Astrocyte (in vitro differentiated cells and primary cell): ENCODE measurements around the gene COX7B2. TPM values are rescaled to one million over a fixed set of nuclear protein-coding genes. Genes with fewer than 3 reads are reported as not detected.

Experiments used
- DNase-seq: peaks from one replicate; pipeline ENCODE4 v3.0.0-alpha.2; 2010; ENCODE audit warnings: low read depth
- FAIRE-seq: peaks from 2 replicates; lab custom pipeline; 2011; peaks lifted over from hg19 to GRCh38; lab: Jason Lieb, UNC
- H2AFZ ChIP-seq: 2 replicates; pipeline ENCODE4 v1.6.0; 2012; ENCODE audit warnings: low read depth, low read length, inconsistent platforms
- H3K27ac ChIP-seq: 2 replicates; pipeline ENCODE4 v1.5.1; 2011; ENCODE audit warnings: low read depth, low read length, inconsistent platforms
- H3K27me3 ChIP-seq: 2 replicates; pipeline ENCODE4 v1.6.0; 2011; ENCODE audit warnings: low read length, inconsistent platforms; ENCODE audit not compliant: insufficient read depth
- H3K36me3 ChIP-seq: 2 replicates; pipeline ENCODE4 v1.5.1; 2011; ENCODE audit warnings: low read length, inconsistent platforms; ENCODE audit not compliant: insufficient read depth
- H3K4me1 ChIP-seq: 2 replicates; pipeline ENCODE4 v1.5.1; 2011; ENCODE audit warnings: low read length, inconsistent platforms; ENCODE audit not compliant: insufficient read depth
- H3K4me2 ChIP-seq: 2 replicates; pipeline ENCODE4 v1.6.0; 2012; ENCODE audit warnings: low read length, inconsistent platforms
- H3K4me3 ChIP-seq: 2 replicates; pipeline ENCODE4 v1.5.1; 2011; ENCODE audit warnings: low read depth, mild to moderate bottlenecking, low read length, inconsistent platforms; ENCODE audit not compliant: insufficient read depth
- H3K79me2 ChIP-seq: 2 replicates; pipeline ENCODE4 v1.6.0; 2012; ENCODE audit warnings: mild to moderate bottlenecking, low read length, inconsistent platforms; ENCODE audit not compliant: insufficient read depth
- H3K9ac ChIP-seq: 2 replicates; pipeline ENCODE4 v1.6.0; 2012; ENCODE audit warnings: mild to moderate bottlenecking, low read length, inconsistent platforms
- H3K9me3 ChIP-seq: 2 replicates; pipeline ENCODE4 v1.5.1; 2012; ENCODE audit warnings: low read depth, mild to moderate bottlenecking, low read length, inconsistent platforms; ENCODE audit not compliant: insufficient read depth
- H4K20me1 ChIP-seq: 2 replicates; pipeline ENCODE4 v1.6.0; 2012; ENCODE audit warnings: low read length, inconsistent platforms; ENCODE audit not compliant: insufficient read depth
- H3K27ac Mint-ChIP-seq: one replicate; pipeline ENCODE4 v1.8.0; 2021; ENCODE audit warnings: mild to moderate bottlenecking, mixed read lengths; ENCODE audit not compliant: unreplicated experiment
- H3K27me3 Mint-ChIP-seq: one replicate; pipeline ENCODE4 v1.8.0; 2021; ENCODE audit warnings: low read depth, mixed read lengths; ENCODE audit not compliant: unreplicated experiment
- H3K36me3 Mint-ChIP-seq: one replicate; pipeline ENCODE4 v1.8.0; 2021; ENCODE audit warnings: low read depth, mixed read lengths; ENCODE audit not compliant: unreplicated experiment
- H3K4me1 Mint-ChIP-seq: one replicate; pipeline ENCODE4 v1.8.0; 2021; ENCODE audit warnings: low read depth, mixed read lengths; ENCODE audit not compliant: unreplicated experiment
- H3K4me3 Mint-ChIP-seq: one replicate; pipeline ENCODE4 v1.8.0; 2021; ENCODE audit warnings: mild to moderate bottlenecking, moderate library complexity, mixed read lengths; ENCODE audit not compliant: unreplicated experiment
- H3K9me3 Mint-ChIP-seq: one replicate; pipeline ENCODE4 v1.8.0; 2021; ENCODE audit warnings: mild to moderate bottlenecking, mixed read lengths; ENCODE audit not compliant: unreplicated experiment
- EZH2 ChIP-seq: IDR thresholded peaks from 2 replicates; pipeline ENCODE4 v1.6.1; 2012; ENCODE audit warnings: mild to moderate bottlenecking, low read length, inconsistent platforms; ENCODE audit not compliant: insufficient read depth
- total RNA-seq: library from RNA; stranded (reverse); gene quantifications from 2 replicates; pipeline ENCODE4 v1.2.1, GENCODE V29; 2021
- TF ChIP-seq, protein P1 (sequence below): IDR thresholded peaks from 2 replicates; pipeline ENCODE4 v1.5.1; 2011; ENCODE audit warnings: low read depth, mild to moderate bottlenecking, inconsistent platforms, low read length, moderate library complexity; ENCODE audit not compliant: insufficient read depth

The COX7B2 gene
- total RNA-seq, 1 donor from 2014 or later = not detected

DNA sequence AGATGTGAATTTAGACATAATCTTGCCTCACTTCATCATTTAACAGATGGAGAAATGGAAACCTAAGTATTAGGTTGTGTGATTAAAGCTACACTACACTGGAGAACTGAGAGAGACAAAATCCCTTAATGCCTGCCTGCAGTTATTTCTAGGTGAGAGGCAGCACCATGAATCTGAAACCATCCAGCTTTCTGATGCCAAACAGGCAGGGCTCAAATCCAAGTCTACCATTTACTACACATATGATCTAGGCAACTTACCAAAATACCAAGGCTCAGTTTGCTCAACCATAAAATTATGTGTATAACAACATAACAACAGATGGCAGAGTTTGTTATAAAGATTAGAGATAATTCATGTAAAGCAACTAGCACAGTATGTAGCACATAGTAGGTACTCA, 45.6 kb upstream of the COX7B2 start:
- Mint-ChIP-seq H3K27ac (no peak overlapping the region), H3K27me3 (peaks cover 3% of the 10 kb centered on the region), H3K9me3 (no peaks in the 10 kb centered on the region), H3K4me1 (peaks cover 9% of the 10 kb centered on the region), H3K36me3 (no peaks in the 10 kb centered on the region), H3K4me3 (no peak overlapping the region)
- H3K27ac ChIP-seq = no peak overlapping the region
- H3K79me2 ChIP-seq = no peaks in the 10 kb centered on the region
- no peaks in the 10 kb centered on the region for H3K4me1 ChIP-seq
- DNase-seq (no peak), FAIRE-seq (no peak)
- H3K9me3 ChIP-seq = no peaks in the 10 kb centered on the region
- H2AFZ ChIP-seq = no peak overlapping the region
- H3K36me3 ChIP-seq = no peaks in the 10 kb centered on the region
- H3K27me3 ChIP-seq = no peaks in the 10 kb centered on the region
- no peak overlapping the region for H3K4me2 ChIP-seq
- H3K4me3 ChIP-seq = no peak overlapping the region
- TF ChIP-seq, protein P1, sequence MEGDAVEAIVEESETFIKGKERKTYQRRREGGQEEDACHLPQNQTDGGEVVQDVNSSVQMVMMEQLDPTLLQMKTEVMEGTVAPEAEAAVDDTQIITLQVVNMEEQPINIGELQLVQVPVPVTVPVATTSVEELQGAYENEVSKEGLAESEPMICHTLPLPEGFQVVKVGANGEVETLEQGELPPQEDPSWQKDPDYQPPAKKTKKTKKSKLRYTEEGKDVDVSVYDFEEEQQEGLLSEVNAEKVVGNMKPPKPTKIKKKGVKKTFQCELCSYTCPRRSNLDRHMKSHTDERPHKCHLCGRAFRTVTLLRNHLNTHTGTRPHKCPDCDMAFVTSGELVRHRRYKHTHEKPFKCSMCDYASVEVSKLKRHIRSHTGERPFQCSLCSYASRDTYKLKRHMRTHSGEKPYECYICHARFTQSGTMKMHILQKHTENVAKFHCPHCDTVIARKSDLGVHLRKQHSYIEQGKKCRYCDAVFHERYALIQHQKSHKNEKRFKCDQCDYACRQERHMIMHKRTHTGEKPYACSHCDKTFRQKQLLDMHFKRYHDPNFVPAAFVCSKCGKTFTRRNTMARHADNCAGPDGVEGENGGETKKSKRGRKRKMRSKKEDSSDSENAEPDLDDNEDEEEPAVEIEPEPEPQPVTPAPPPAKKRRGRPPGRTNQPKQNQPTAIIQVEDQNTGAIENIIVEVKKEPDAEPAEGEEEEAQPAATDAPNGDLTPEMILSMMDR = no peak
- TF ChIP-seq EZH2 = no peak
- H3K9ac ChIP-seq = no peak overlapping the region
- H4K20me1 ChIP-seq = no peaks in the 10 kb centered on the region

DNA sequence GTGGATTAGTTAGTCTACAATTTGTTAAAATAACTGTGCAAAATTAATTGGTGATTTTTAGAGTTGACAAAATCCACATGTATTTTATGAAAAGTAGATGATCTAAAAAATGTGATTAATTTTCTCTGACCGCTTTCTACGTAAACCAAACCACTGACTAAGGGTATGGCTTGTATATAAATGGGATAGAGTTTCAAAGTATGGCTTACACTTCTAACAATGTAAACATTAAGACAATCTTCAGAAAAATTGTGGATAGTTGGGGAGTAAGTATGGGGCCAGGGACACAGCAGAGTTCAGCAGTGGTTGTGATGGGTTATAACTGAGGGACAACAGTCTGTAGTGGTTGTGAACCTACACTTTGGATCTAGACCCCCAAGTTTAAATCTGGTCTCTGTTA, 44.5 kb upstream of the COX7B2 start:
- Histone ChIP-seq H3K4me1 (no peaks in the 10 kb centered on the region), H3K27ac (no peak overlapping the region), H3K4me3 (no peak overlapping the region), H3K36me3 (no peaks in the 10 kb centered on the region), H3K27me3 (no peaks in the 10 kb centered on the region), H4K20me1 (no peaks in the 10 kb centered on the region), H3K9ac (no peak overlapping the region), H3K9me3 (no peaks in the 10 kb centered on the region), H2AFZ (no peak overlapping the region), H3K4me2 (no peak overlapping the region), H3K79me2 (no peaks in the 10 kb centered on the region)
- H3K27ac Mint-ChIP-seq = no peak overlapping the region
- peaks cover 3% of the 10 kb centered on the region for H3K27me3 Mint-ChIP-seq
- FAIRE-seq (no peak), DNase-seq (no peak)
- H3K9me3 Mint-ChIP-seq = no peaks in the 10 kb centered on the region
- H3K36me3 Mint-ChIP-seq = no peaks in the 10 kb centered on the region
- H3K4me1 Mint-ChIP-seq = peaks cover 9% of the 10 kb centered on the region
- TF ChIP-seq, protein P1 = no peak
- no peak for TF ChIP-seq EZH2
- no peak overlapping the region for H3K4me3 Mint-ChIP-seq

GRCh38 chr4:46952451-46952850, 43.4 kb upstream of the COX7B2 start:
- Histone ChIP-seq H3K4me2 (no peak overlapping the region), H3K27ac (no peak overlapping the region), H3K9me3 (no peaks in the 10 kb centered on the region), H3K27me3 (no peaks in the 10 kb centered on the region), H3K79me2 (no peaks in the 10 kb centered on the region), H3K36me3 (no peaks in the 10 kb centered on the region), H4K20me1 (no peaks in the 10 kb centered on the region), H3K4me3 (no peak overlapping the region), H3K4me1 (no peaks in the 10 kb centered on the region), H2AFZ (no peak overlapping the region), H3K9ac (no peak overlapping the region)
- peaks cover 9% of the 10 kb centered on the region for H3K4me1 Mint-ChIP-seq
- DNase-seq (no peak), FAIRE-seq (no peak)
- H3K9me3 Mint-ChIP-seq = no peaks in the 10 kb centered on the region
- H3K27me3 Mint-ChIP-seq = peaks cover 3% of the 10 kb centered on the region
- TF ChIP-seq, protein P1 = no peak
- no peak for TF ChIP-seq EZH2
- no peaks in the 10 kb centered on the region for H3K36me3 Mint-ChIP-seq
- H3K27ac Mint-ChIP-seq = no peak overlapping the region
- H3K4me3 Mint-ChIP-seq = no peak overlapping the region
